ENCODE results near the gene BSX. TPM values are rescaled to one million over a fixed set of nuclear protein-coding genes. Genes with fewer than 3 reads are reported as not detected.
A peak's percentile ranks its signal among the peaks of the same experiment; 100 is the strongest.

The BSX gene
- total and polyA plus RNA-seq, 8 donors = not detected

- no peak for TF ChIP-seq CTCF (IDR thresholded peaks at IDR 0.05)
- peaks cover 0 to 8% of the 10 kb centered on the region in 2 donors for H3K27me3 ChIP-seq
Observed at GRCh38 chr11:123006860-123007542, 25.4 kb upstream of the BSX start.

GRCh38 chr11:123000721-123001120 lies 19.1 kb upstream of the BSX start:
- H3K36me3 ChIP-seq = no peaks in the 10 kb centered on the region
- DNase-seq (no peak), ATAC-seq (no peak)
- H3K9me3 ChIP-seq = no peaks in the 10 kb centered on the region
- TF ChIP-seq CTCF (IDR thresholded peaks at IDR 0.05) = no peak
- H3K4me1 ChIP-seq = no peaks in the 10 kb centered on the region
- intact Hi-C loops (cut with DNase I) = no loop called here
- no peak overlapping the region for H3K27ac ChIP-seq
- no peak overlapping the region for H3K4me3 ChIP-seq
- H3K27me3 ChIP-seq = peaks cover 0 to 24% of the 10 kb centered on the region in 2 donors

More at GRCh38 chr11:123006860-123007542, 25.4 kb upstream of the BSX start:
- Histone ChIP-seq H3K36me3 (no peaks in the 10 kb centered on the region), H3K9me3 (no peaks in the 10 kb centered on the region), H3K27ac (no peak overlapping the region), H3K4me1 (no peaks in the 10 kb centered on the region), H3K4me3 (no peak overlapping the region)
- intact Hi-C loops (cut with DNase I) = no loop called here
- ATAC-seq = no peak
- DNase-seq = no peak

GRCh38 chr11:122998727-122999366 lies 17.2 kb upstream of the BSX start:
- H3K27me3 ChIP-seq = peaks cover 0 to 41% of the 10 kb centered on the region in 2 donors
- ATAC-seq (no peak), DNase-seq (no peak)
- H3K9me3 ChIP-seq = no peaks in the 10 kb centered on the region
- TF ChIP-seq CTCF (IDR thresholded peaks at IDR 0.05) = no peak
- H3K27ac ChIP-seq = no peak overlapping the region
- no peak overlapping the region for H3K4me3 ChIP-seq
- no peaks in the 10 kb centered on the region for H3K4me1 ChIP-seq
- H3K36me3 ChIP-seq = no peaks in the 10 kb centered on the region
- intact Hi-C loops (cut with DNase I) = no loop called here

- Histone ChIP-seq H3K9me3 (no peaks in the 10 kb centered on the region), H3K4me3 (no peak overlapping the region), H3K27me3 (peaks cover 0 to 69% of the 10 kb centered on the region in 2 donors), H3K4me1 (no peaks in the 10 kb centered on the region), H3K36me3 (no peaks in the 10 kb centered on the region), H3K27ac (no peak overlapping the region)
- ATAC-seq (no peak), DNase-seq (no peak)
- TF ChIP-seq CTCF (IDR thresholded peaks at IDR 0.05) = no peak
- intact Hi-C loops (cut with DNase I) = no loop called here
Observed at GRCh38 chr11:122995526-122995925, 13.9 kb upstream of the BSX start.

GRCh38 chr11:122984186-122985011 lies 2.8 kb upstream of the BSX start:
- Histone ChIP-seq H3K4me3 (peak overlapping the region; percentile 49 to 55), H3K27ac (no peak overlapping the region), H3K4me1 (peaks cover 3 to 17% of the 10 kb centered on the region in 2 donors), H3K27me3 (peaks cover 81 to 94% of the 10 kb centered on the region in 2 donors), H3K9me3 (no peaks in the 10 kb centered on the region), H3K36me3 (no peaks in the 10 kb centered on the region)
- DNase-seq (no peak), ATAC-seq (peak; percentile 51)
- intact Hi-C loops (cut with DNase I) = no loop called here
- no peak for TF ChIP-seq CTCF (IDR thresholded peaks at IDR 0.05)

Measured in left lung (tissue), 10 donors.